ENCODE data around the gene STXBP6. TPM values are rescaled to one million over a fixed set of nuclear protein-coding genes. Genes with fewer than 3 reads are reported as not detected.

The STXBP6 gene
- total and polyA plus RNA-seq, 10 of the 15 experiments (the other 5 are each of a cell fraction or from before 2014, with no cell fraction given) = 1.2 to 47.3 (median 1.9) TPM

- H3K4me1 ChIP-seq (ENCODE audit: control insufficient read depth, insufficient read depth, low read length) = no peaks in the 10 kb centered on the region
- no TSS peak for BruUV-seq (replicated peaks)
- no peak overlapping the region for H3K27ac ChIP-seq (ENCODE audit: control insufficient read depth, insufficient read depth)
- ChIA-PET SMC1A (ENCODE audit: uncharacterized antibody, unreplicated experiment) (interaction anchor here (0.9 to 2.8 kb wide), 4 partner anchors 26 to 343 kb away, joined by 3 to 13 read pairs (median 4); no protein-coding TSS in a partner anchor), POLR2A (no interaction called here), RAD21 (ENCODE audit: unreplicated experiment) (interaction anchor here (0.7 to 2.4 kb wide), 2 partner anchors 75 to 79 kb away, joined by 3 to 8 read pairs; no protein-coding TSS in a partner anchor), CTCF (interaction anchor here (0.8 to 1.2 kb wide), 3 partner anchors 68 to 140 kb away, joined by 3 to 4 read pairs (median 3); no protein-coding TSS in a partner anchor)
- H3K4me2 ChIP-seq (ENCODE audit: control insufficient read depth, insufficient read depth) = no peak overlapping the region
- intact Hi-C loops (cut with micrococcal nuclease; ENCODE audit: unreplicated experiment) (no loop called here), in situ Hi-C loops (cut with MboI) (no loop called here)
- no peaks in the 10 kb centered on the region for H3K9me3 ChIP-seq (replicated peaks; ENCODE audit: control insufficient read depth, insufficient read depth, low read length)
- WGBS (ENCODE audit: insufficient coverage, insufficient replicate concordance, low lambda C conversion rate, missing lambda C conversion rate) = 8% methylated on average over 1 of the region's 1 CpG
- H3K36me3 ChIP-seq (ENCODE audit: control insufficient read depth in 2 of 2, insufficient read depth in 2 of 2, low read length in 1 of 2) = no peaks in the 10 kb centered on the region
- H3K9ac ChIP-seq (ENCODE audit: control insufficient read depth, insufficient read depth, low read length) = no peak overlapping the region
- no peaks in the 10 kb centered on the region for H3K79me2 ChIP-seq (ENCODE audit: control insufficient read depth, insufficient read depth, low read length)
- no peaks in the 10 kb centered on the region for H4K20me1 ChIP-seq (ENCODE audit: control insufficient read depth, insufficient read depth)
- H2AFZ ChIP-seq (ENCODE audit: control insufficient read depth, low read depth, low read length) = no peak overlapping the region
- H3K4me3 ChIP-seq = no peak overlapping the region
- peaks cover 0 to 12% of the 10 kb centered on the region in 2 experiments; a peak in 1 of 4 replicates for H3K27me3 ChIP-seq (replicated peaks in 1 of 2; ENCODE audit: control insufficient read depth in 2 of 2, insufficient read depth in 2 of 2, low read length in 1 of 2)
- ATAC-seq (no peak), DNase-seq (ENCODE audit: low read depth, low spot score) (no peak), FAIRE-seq (no peak)
- TF ChIP-seq NR2C1 (IDR thresholded peaks at IDR 0.05) (no peak), HSF1 (IDR thresholded peaks at IDR 0.05; ENCODE audit: low read depth, low read length) (no peak), NKRF (conservative IDR thresholded peaks at IDR 0.05) (no peak), LARP7 (IDR thresholded peaks at IDR 0.05) (no peak), ZNF687 (IDR thresholded peaks at IDR 0.05) (no peak), MLLT1 (IDR thresholded peaks at IDR 0.05) (no peak), RFX5 (IDR thresholded peaks at IDR 0.05; ENCODE audit: low read depth, low read length) (no peak), ZNF592 (IDR thresholded peaks at IDR 0.05) (no peak), SMAD5 (IDR thresholded peaks at IDR 0.05; ENCODE audit: low read depth) (no peak), RAD21 (IDR thresholded peaks at IDR 0.05; ENCODE audit: insufficient read depth, low read depth, low read length) (no peak)
These were observed 3.6 kb upstream of the STXBP6 start for GRCh38 chr14:25053585-25053984.
